Caco-2 (cell line): Measurements from ENCODE around the gene PXMP4. TPM values are rescaled to one million over a fixed set of nuclear protein-coding genes. Genes with fewer than 3 reads are reported as not detected.
A peak's percentile ranks its signal among the peaks of the same experiment; 100 is the strongest.

Experiments
- BruUV-seq: library from RNA; stranded (reverse); fragments of 400-500 nt; replicated peaks from 2 replicates; lab custom pipeline; 2021; lab: Mats Ljungman, UMichigan
- CTCF ChIA-PET: fragments of 300-600 bp; sonication (Branson Sonifier 250); formaldehyde crosslinking; loops from one replicate; lab custom pipeline; 2022; ENCODE audit warnings: antibody characterized with exemption; lab: Charles Lee
- POLR2A ChIA-PET: fragments of 300-600 bp; sonication (Branson Sonifier 250); formaldehyde crosslinking; loops from one replicate; lab custom pipeline; 2022; ENCODE audit warnings: antibody characterized with exemption; lab: Charles Lee
- DNase-seq, 2 experiments: peaks; one replicate each; pipeline versions ENCODE4 v3.0.0 to v3.0.0-alpha.2; 2020 to 2022
- H3K27me3 ChIP-seq: replicated peaks from 2 replicates; pipeline ENCODE4 v1.6.0; 2011; ENCODE audit warnings: low read length; ENCODE audit not compliant: control insufficient read depth, insufficient read depth
- H3K36me3 ChIP-seq: 2 replicates; pipeline ENCODE4 v1.5.1; 2011; ENCODE audit warnings: low read length; ENCODE audit not compliant: control insufficient read depth, insufficient read depth
- H3K4me1 ChIP-seq: fragments of 250-450 bp; sonication (Bioruptor Pico); 2 replicates; pipeline ENCODE4 v1.5.1; 2020; ENCODE audit warnings: mild to moderate bottlenecking
- H3K4me3 ChIP-seq: 2 replicates; pipeline ENCODE4 v1.5.1; 2011; ENCODE audit warnings: low read depth, mild to moderate bottlenecking, control low read depth, low read length
- H3K9me3 ChIP-seq: fragments of 250-450 bp; sonication (Bioruptor Pico); 2 replicates; pipeline ENCODE4 v1.5.1; 2020; ENCODE audit warnings: mild to moderate bottlenecking, moderate library complexity
- H3K27ac Mint-ChIP-seq: one replicate; pipeline ENCODE4 v1.8.0; 2022; ENCODE audit warnings: mixed read lengths; ENCODE audit not compliant: unreplicated experiment
- H3K27me3 Mint-ChIP-seq: one replicate; pipeline ENCODE4 v1.8.0; 2022; ENCODE audit warnings: mixed read lengths; ENCODE audit not compliant: insufficient read depth, unreplicated experiment
- H3K36me3 Mint-ChIP-seq: one replicate; pipeline ENCODE4 v1.8.0; 2022; ENCODE audit warnings: mild to moderate bottlenecking, mixed read lengths; ENCODE audit not compliant: insufficient read depth, unreplicated experiment
- H3K4me1 Mint-ChIP-seq: one replicate; pipeline ENCODE4 v1.8.0; 2022; ENCODE audit warnings: low read depth, mixed read lengths; ENCODE audit not compliant: unreplicated experiment
- H3K4me3 Mint-ChIP-seq: one replicate; pipeline ENCODE4 v1.8.0; 2022; ENCODE audit warnings: mild to moderate bottlenecking, moderate library complexity, mixed read lengths; ENCODE audit not compliant: unreplicated experiment
- H3K9me3 Mint-ChIP-seq: one replicate; pipeline ENCODE4 v1.8.0; 2022; ENCODE audit warnings: mixed read lengths; ENCODE audit not compliant: unreplicated experiment
- intact Hi-C: fragments of 100-400 bp; cut with micrococcal nuclease; formaldehyde crosslinking; loops from one replicate; pipeline ENCODE4 v1.10.0; 2022; ENCODE audit not compliant: unreplicated experiment
- total RNA-seq: library from RNA; stranded (reverse); gene quantifications from 2 replicates; pipeline ENCODE4 v1.2.3, GENCODE V29; 2022
- TF ChIP-seq, protein P1 (sequence below), 2 experiments: fragments of 200-600 bp in 1 of 2; IDR thresholded peaks; 1 replicate in 1 of 2; 2 replicates in 1 of 2; pipeline versions ENCODE4 v1.5.1 to v1.8.0; 2011 to 2022; ENCODE audit warnings: antibody characterized with exemption in 1 of 2, control low read depth in 1 of 2, inconsistent platforms in 1 of 2, low read depth in 1 of 2, low read length in 1 of 2, mild to moderate bottlenecking in 1 of 2, moderate library complexity in 1 of 2; ENCODE audit not compliant: insufficient read depth in 1 of 2, severe bottlenecking in 1 of 2, unreplicated experiment in 1 of 2

PXMP4 gene
- total RNA-seq, 1 experiment from 2014 or later: 39.5 TPM

DNA sequence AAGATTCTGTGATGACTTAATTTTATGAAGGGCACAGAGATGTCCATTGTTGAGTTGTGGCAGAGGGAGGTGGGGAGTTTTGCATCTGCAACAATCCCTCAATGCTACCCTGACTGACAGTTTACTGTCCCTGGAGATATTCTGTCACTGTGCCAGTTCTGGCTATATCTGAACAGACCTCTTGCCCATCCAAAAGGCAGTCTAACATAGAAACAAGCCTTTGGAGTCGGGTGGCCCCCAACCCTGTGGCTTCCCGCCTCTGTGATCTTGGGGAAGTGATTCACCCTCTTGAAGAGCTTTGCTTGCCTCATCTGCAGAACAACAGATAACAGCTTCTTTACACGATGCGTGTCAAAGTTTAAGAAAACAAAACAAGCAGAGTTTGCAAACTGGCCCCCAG lies 30.1 kb downstream of the PXMP4 start:
- Histone ChIP-seq H3K4me1 (peaks cover 47% of the 10 kb centered on the region), H3K9me3 (no peaks in the 10 kb centered on the region), H3K4me3 (no peak overlapping the region), H3K36me3 (no peaks in the 10 kb centered on the region), H3K27me3 (no peaks in the 10 kb centered on the region)
- BruUV-seq: no TSS peak
- no peak for DNase-seq
- Mint-ChIP-seq H3K36me3 (peaks cover 8% of the 10 kb centered on the region), H3K4me1 (peaks cover 52% of the 10 kb centered on the region), H3K4me3 (no peak overlapping the region), H3K27me3 (no peaks in the 10 kb centered on the region), H3K9me3 (no peaks in the 10 kb centered on the region), H3K27ac (peak overlapping the region; percentile 19)
- CTCF ChIA-PET: interaction anchor here (0.7 to 1.0 kb wide), 2 partner anchors 42 to 528 kb away, joined by 3 read pairs; partner anchors contain the start of gene ZNF341
- intact Hi-C loops: loop anchor here (5.0 kb wide), 2 partner anchors 122 to 302 kb away; partner anchors contain the start of genes CHMP4B and RALY
- TF ChIP-seq, protein P1, sequence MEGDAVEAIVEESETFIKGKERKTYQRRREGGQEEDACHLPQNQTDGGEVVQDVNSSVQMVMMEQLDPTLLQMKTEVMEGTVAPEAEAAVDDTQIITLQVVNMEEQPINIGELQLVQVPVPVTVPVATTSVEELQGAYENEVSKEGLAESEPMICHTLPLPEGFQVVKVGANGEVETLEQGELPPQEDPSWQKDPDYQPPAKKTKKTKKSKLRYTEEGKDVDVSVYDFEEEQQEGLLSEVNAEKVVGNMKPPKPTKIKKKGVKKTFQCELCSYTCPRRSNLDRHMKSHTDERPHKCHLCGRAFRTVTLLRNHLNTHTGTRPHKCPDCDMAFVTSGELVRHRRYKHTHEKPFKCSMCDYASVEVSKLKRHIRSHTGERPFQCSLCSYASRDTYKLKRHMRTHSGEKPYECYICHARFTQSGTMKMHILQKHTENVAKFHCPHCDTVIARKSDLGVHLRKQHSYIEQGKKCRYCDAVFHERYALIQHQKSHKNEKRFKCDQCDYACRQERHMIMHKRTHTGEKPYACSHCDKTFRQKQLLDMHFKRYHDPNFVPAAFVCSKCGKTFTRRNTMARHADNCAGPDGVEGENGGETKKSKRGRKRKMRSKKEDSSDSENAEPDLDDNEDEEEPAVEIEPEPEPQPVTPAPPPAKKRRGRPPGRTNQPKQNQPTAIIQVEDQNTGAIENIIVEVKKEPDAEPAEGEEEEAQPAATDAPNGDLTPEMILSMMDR (IDR thresholded peaks at IDR 0.05; ENCODE audit: insufficient read depth in 1 of 2, low read depth in 1 of 2, low read length in 1 of 2, severe bottlenecking in 1 of 2, unreplicated experiment in 1 of 2): no peak
- POLR2A ChIA-PET: interaction anchor here (1.0 kb wide), 1 partner anchor 30 kb away, joined by 7 read pairs; the partner anchor contains the start of gene PXMP4

DNA sequence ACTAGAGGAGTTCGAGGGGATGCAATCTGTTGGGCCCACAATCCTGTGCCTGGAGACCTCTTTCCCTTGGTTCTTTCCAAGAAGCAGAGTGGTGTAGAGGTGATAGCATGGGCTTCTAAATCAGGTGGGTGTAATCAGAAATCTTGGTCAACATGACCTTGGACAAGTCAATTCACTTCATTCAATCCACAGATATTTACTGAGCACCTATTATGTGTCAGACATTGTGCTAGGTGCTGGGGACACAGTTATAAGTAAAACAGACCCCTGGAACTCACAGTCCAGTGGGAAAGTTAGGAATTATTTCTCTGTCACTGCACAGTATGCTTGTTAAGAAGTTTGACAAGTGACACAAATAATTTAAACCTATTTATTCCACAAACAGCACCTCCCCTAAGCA lies 30.6 kb downstream of the PXMP4 start:
- H3K36me3 ChIP-seq: no peaks in the 10 kb centered on the region
- CTCF ChIA-PET: interaction anchor here (0.5 to 3.2 kb wide), 5 partner anchors 22 to 245 kb away, joined by 3 to 21 read pairs (median 3); partner anchors contain the start of genes ACTL10 and ZNF341
- H3K9me3 ChIP-seq: no peaks in the 10 kb centered on the region
- TF ChIP-seq, protein P1 (IDR thresholded peaks at IDR 0.05; ENCODE audit: insufficient read depth in 1 of 2, low read depth in 1 of 2, low read length in 1 of 2, severe bottlenecking in 1 of 2, unreplicated experiment in 1 of 2): no peak
- Mint-ChIP-seq H3K4me3 (no peak overlapping the region), H3K36me3 (peaks cover 12% of the 10 kb centered on the region), H3K4me1 (peaks cover 53% of the 10 kb centered on the region), H3K9me3 (no peaks in the 10 kb centered on the region), H3K27ac (peak overlapping the region; percentile 55), H3K27me3 (no peaks in the 10 kb centered on the region)
- intact Hi-C loops: loop anchor here (5.0 kb wide), 2 partner anchors 123 to 303 kb away; partner anchors contain the start of genes CHMP4B and RALY
- no peak for DNase-seq
- POLR2A ChIA-PET: interaction anchor here (1.0 to 1.1 kb wide), 2 partner anchors 31 kb away, joined by 4 to 7 read pairs; partner anchors contain the start of gene PXMP4
- H3K27me3 ChIP-seq: no peaks in the 10 kb centered on the region
- peaks cover 48% of the 10 kb centered on the region for H3K4me1 ChIP-seq
- no TSS peak for BruUV-seq
- H3K4me3 ChIP-seq: no peak overlapping the region

DNA sequence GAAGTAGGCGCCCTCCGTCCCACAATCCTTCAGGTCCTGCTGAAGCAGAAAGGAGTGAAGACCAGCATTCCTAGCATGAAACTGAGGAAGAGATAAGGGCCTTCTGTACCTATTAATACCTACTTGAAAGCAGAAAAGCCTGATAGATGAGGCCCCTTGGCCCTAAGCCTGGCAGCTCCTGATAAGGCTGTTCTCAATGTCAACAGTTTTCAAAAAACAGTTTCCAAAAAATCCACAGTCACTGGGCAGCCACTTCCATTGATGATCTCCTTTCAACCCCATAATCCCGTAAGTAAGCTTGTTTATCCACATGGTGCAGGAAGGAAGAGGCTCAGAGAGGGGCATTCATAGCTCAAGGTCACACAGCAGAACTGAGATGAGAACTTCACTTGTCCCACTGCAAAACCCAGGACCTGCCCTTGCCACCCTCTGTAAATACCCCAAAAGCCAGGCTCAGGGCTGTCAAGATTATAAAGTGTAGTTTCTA lies 31.1 kb downstream of the PXMP4 start:
- no peaks in the 10 kb centered on the region for H3K9me3 Mint-ChIP-seq
- intact Hi-C loops: loop anchor here (5.0 kb wide), 2 partner anchors 123 to 303 kb away; partner anchors contain the start of genes CHMP4B and RALY
- H3K4me3 Mint-ChIP-seq: peak overlapping the region; percentile 27
- H3K27ac Mint-ChIP-seq: peak overlapping the region; percentile 55
- TF ChIP-seq, protein P1 (IDR thresholded peaks at IDR 0.05; ENCODE audit: insufficient read depth in 1 of 2, low read depth in 1 of 2, low read length in 1 of 2, severe bottlenecking in 1 of 2, unreplicated experiment in 1 of 2): no peak
- peaks cover 12% of the 10 kb centered on the region for H3K36me3 Mint-ChIP-seq
- H3K27me3 Mint-ChIP-seq: no peaks in the 10 kb centered on the region
- Histone ChIP-seq H3K4me3 (no peak overlapping the region), H3K4me1 (peaks cover 46% of the 10 kb centered on the region), H3K27me3 (no peaks in the 10 kb centered on the region), H3K9me3 (no peaks in the 10 kb centered on the region), H3K36me3 (no peaks in the 10 kb centered on the region)
- H3K4me1 Mint-ChIP-seq: peaks cover 48% of the 10 kb centered on the region
- ChIA-PET CTCF (interaction anchor here (0.5 to 3.2 kb wide), 5 partner anchors 22 to 245 kb away, joined by 3 to 21 read pairs (median 4); partner anchors contain the start of gene ACTL10), POLR2A (interaction anchor here (0.6 to 1.1 kb wide), 2 partner anchors 15 to 31 kb away, joined by 3 to 4 read pairs; partner anchors contain the start of gene PXMP4)
- peak; percentile 87 to 89 for DNase-seq
- no TSS peak for BruUV-seq
